K562 (cell line): ENCODE results near the gene ALDOB. TPM values are rescaled to one million over a fixed set of nuclear protein-coding genes. Genes with fewer than 3 reads are reported as not detected.

Experiments used
- ATAC-seq: fragments of 200-7000 bp; cut with Tn5 transposase; 3 replicates; pipeline ENCODE4 v1.9.1; 2020; ENCODE audit warnings: moderate library complexity
- BruUV-seq: library from RNA; stranded (reverse); fragments of 400-500 nt; replicated peaks from 2 replicates; lab custom pipeline; 2021; lab: Mats Ljungman, UMichigan
- CTCF ChIA-PET: fragments of 300-600 bp; formaldehyde crosslinking; extraction: SDS; loops from one replicate; lab custom pipeline; 2021; ENCODE audit warnings: low intra/inter-chr PET ratio; lab: Yijun Ruan, JAX
- POLR2A ChIA-PET: fragments of 300-600, 350-650 bp; sonication (Branson Sonifier 250); formaldehyde crosslinking; extraction: SDS; loops from one replicate; lab custom pipeline; 2021; ENCODE audit warnings: antibody characterized with exemption, inconsistent platforms; lab: Yijun Ruan, JAX
- DNase-seq, 4 experiments: peaks; one replicate each; pipeline versions ENCODE4 v3.0.0 to v3.0.0-alpha.2; 2011 to 2018; ENCODE audit warnings: low spot score in 3 of 4, mixed read lengths in 3 of 4; ENCODE audit errors: extremely low read depth in 1 of 4
- FAIRE-seq: peaks from 2 replicates; lab custom pipeline; 2011; peaks lifted over from hg19 to GRCh38; lab: Jason Lieb, UNC
- H2AFZ ChIP-seq: 2 replicates; pipeline ENCODE4 v1.6.0; 2011; ENCODE audit warnings: low read depth, low read length, control low read depth, inconsistent platforms
- H3K27ac ChIP-seq: fragments of 200-600 bp; 3 replicates; pipeline ENCODE4 v1.8.0; 2011; ENCODE audit warnings: low read depth, mild to moderate bottlenecking, control low read depth, inconsistent platforms, low read length, moderate library complexity, mixed read lengths; ENCODE audit errors: extremely low read depth
- H3K27me3 ChIP-seq, 2 experiments: fragments of 300-600 bp in 1 of 2; 2 replicates in 1 of 2; 3 replicates in 1 of 2; pipeline versions ENCODE4 v1.6.0 to v1.8.0; 2011; ENCODE audit warnings: inconsistent platforms in 2 of 2, low read length in 2 of 2, mild to moderate bottlenecking in 1 of 2, mixed read lengths in 1 of 2, moderate library complexity in 1 of 2; ENCODE audit not compliant: control insufficient read depth in 2 of 2, insufficient read depth in 2 of 2
- H3K36me3 ChIP-seq: fragments of 300-600 bp; 3 replicates; pipeline ENCODE4 v1.8.0; 2011; ENCODE audit warnings: mild to moderate bottlenecking, low read length, inconsistent platforms; ENCODE audit not compliant: control insufficient read depth, insufficient read depth
- H3K4me1 ChIP-seq, 2 experiments: fragments of 200-600 bp in 1 of 2; replicated peaks in 1 of 2; 2 replicates in 1 of 2; 3 replicates in 1 of 2; pipeline versions ENCODE4 v1.5.1 to v1.8.0; 2011; ENCODE audit warnings: inconsistent platforms in 2 of 2, low read length in 2 of 2, mild to moderate bottlenecking in 1 of 2, mixed read lengths in 1 of 2, moderate library complexity in 1 of 2; ENCODE audit not compliant: control insufficient read depth in 2 of 2, insufficient read depth in 2 of 2
- H3K4me2 ChIP-seq: 2 replicates; pipeline ENCODE4 v1.6.1; 2011; ENCODE audit warnings: low read length, control low read depth, inconsistent platforms, mixed read lengths; ENCODE audit not compliant: insufficient read depth
- H3K4me3 ChIP-seq: fragments of 200-600 bp; sonication (generic), shearing (Covaris generic); 2 replicates; pipeline ENCODE4 v1.5.1; 2016; ENCODE audit warnings: control low read depth, inconsistent platforms
- H3K79me2 ChIP-seq: fragments of 200-600 bp; 3 replicates; pipeline ENCODE4 v1.8.0; 2011; ENCODE audit warnings: low read length, inconsistent platforms; ENCODE audit not compliant: control insufficient read depth, insufficient read depth
- H3K9ac ChIP-seq, 2 experiments: 2 replicates each; pipeline versions ENCODE4 v1.6.0 to v1.6.1; 2011; ENCODE audit warnings: low read depth in 2 of 2, low read length in 2 of 2, control low read depth in 1 of 2, inconsistent platforms in 1 of 2, mild to moderate bottlenecking in 1 of 2, mixed read lengths in 1 of 2; ENCODE audit not compliant: insufficient read depth in 1 of 2
- H3K9me1 ChIP-seq: one replicate; pipeline ENCODE4 v1.6.0; 2011; ENCODE audit warnings: inconsistent platforms, mild to moderate bottlenecking, low read length, moderate library complexity; ENCODE audit not compliant: control insufficient read depth, insufficient read depth
- H3K9me3 ChIP-seq: replicated peaks from 2 replicates; pipeline ENCODE4 v1.5.1; 2011; ENCODE audit warnings: low read depth, low read length, inconsistent platforms; ENCODE audit not compliant: control insufficient read depth, insufficient read depth
- H4K20me1 ChIP-seq: replicated peaks from 2 replicates; pipeline ENCODE4 v1.6.1; 2011; ENCODE audit warnings: low read length, inconsistent platforms, mixed read lengths; ENCODE audit not compliant: control insufficient read depth, insufficient read depth
- ATF1 ChIP-seq, 2 experiments: fragments of 450-650 bp in 1 of 2; IDR thresholded peaks; 2 replicates each; pipeline ENCODE4 v1.6.1; 2016; ENCODE audit warnings: missing compliant biosample characterization in 1 of 2, missing genetic modification characterization in 1 of 2
- BCOR ChIP-seq: fragments of 450-650 bp; IDR thresholded peaks from 2 replicates; pipeline ENCODE4 v1.6.1; 2016
- DNMT1 ChIP-seq: fragments of 450-650 bp; IDR thresholded peaks from 2 replicates; pipeline ENCODE4 v1.6.1; 2016; ENCODE audit warnings: antibody characterized with exemption, mild to moderate bottlenecking
- HDGF ChIP-seq: fragments of 450-650 bp; IDR thresholded peaks from 2 replicates; pipeline ENCODE4 v1.6.1; 2016
- HMGN3 ChIP-seq: IDR thresholded peaks from 2 replicates; pipeline ENCODE4 v1.6.1; 2011; ENCODE audit warnings: borderline replicate concordance, low read depth, mild to moderate bottlenecking, mixed read lengths, low read length; ENCODE audit not compliant: insufficient read length; ENCODE audit errors: extremely low read depth
- NCOA1 ChIP-seq: fragments of 450-650 bp; IDR thresholded peaks from 2 replicates; pipeline ENCODE4 v1.6.1; 2016; ENCODE audit warnings: low read depth
- PHF21A ChIP-seq: fragments of 450-650 bp; IDR thresholded peaks from 2 replicates; pipeline ENCODE4 v1.6.1; 2017; ENCODE audit warnings: low read depth, borderline replicate concordance
- SREBF2 ChIP-seq: sonication (generic); formaldehyde crosslinking; IDR thresholded peaks from 2 replicates; pipeline ENCODE4 v1.4.0; 2020; ENCODE audit warnings: mild to moderate bottlenecking, missing genetic modification reagents
- TAL1 ChIP-seq: fragments of 450-650 bp; IDR thresholded peaks from 2 replicates; pipeline ENCODE4 v1.6.1; 2016; ENCODE audit warnings: mild to moderate bottlenecking
- XRCC3 ChIP-seq: fragments of 450-650 bp; IDR thresholded peaks from 2 replicates; pipeline ENCODE4 v1.6.1; 2017; ENCODE audit warnings: mild to moderate bottlenecking, moderate library complexity
- ZNF133 ChIP-seq: fragments of 250-450 bp; sonication (Bioruptor Pico); IDR thresholded peaks from 2 replicates; pipeline ENCODE4 v1.4.0; 2020; ENCODE audit warnings: mild to moderate bottlenecking
- ZNF445 ChIP-seq: fragments of 250-450 bp; sonication (Bioruptor Pico); IDR thresholded peaks from 2 replicates; pipeline ENCODE4 v1.4.0; 2020; ENCODE audit warnings: low read depth, mild to moderate bottlenecking, moderate library complexity
- ZNF583 ChIP-seq: fragments of 250-450 bp; sonication (Bioruptor Pico); IDR thresholded peaks from 2 replicates; pipeline ENCODE4 v1.4.0; 2020
- WGBS: fragments of 100-300 bp; shearing (Covaris generic); methylation state at CpG from one replicate; pipeline ENCODE4 v1.1.6; 2016; ENCODE audit warnings: low coverage, mixed read lengths; ENCODE audit not compliant: insufficient coverage; ENCODE audit errors: missing lambda C conversion rate; 5-methylcytosine and 5-hydroxymethylcytosine counted together
- in situ Hi-C: fragments of 300-500 bp; cut with MboI; formaldehyde crosslinking; loops from 4 replicates; pipeline ENCODE4 v1.15.0; 2018; ENCODE audit warnings: inconsistent platforms, mixed read lengths
- intact Hi-C: fragments of 100-400 bp; cut with micrococcal nuclease; formaldehyde crosslinking; loops from 2 replicates; pipeline ENCODE4 v1.14.2; 2022
- polyA plus RNA-seq, 8 experiments: library from polyadenylated mRNA; depleted of rRNA in 4 of 8; stranded (reverse) in 5 of 8; unstranded in 3 of 8; fragments of >200 nt; fragmentation: Nextera tagmentation in 2 of 8; fragmentation: Illumina TruSeq in 1 of 8; extraction: Ambion mirVana in 2 of 8; extraction: Trizol in 1 of 8; gene quantifications; 2 replicates each; pipeline versions ENCODE4 v1.2.1 to v1.2.3, GENCODE V29; 2011 to 2014; ENCODE audit warnings: inconsistent platforms in 1 of 8, missing spikeins in 1 of 8
- total RNA-seq, 7 experiments: library from RNA; depleted of rRNA in 6 of 7; stranded (reverse); fragments of >200 nt in 6 of 7; fragmentation: Illumina TruSeq in 2 of 7; extraction: Trizol in 2 of 7; gene quantifications; 2 replicates each; pipeline versions ENCODE4 v1.2.1 to v1.2.3, GENCODE V29; 2011 to 2021; ENCODE audit warnings: low replicate concordance in 1 of 7
- TF ChIP-seq, protein P1 (sequence below): sonication (generic); formaldehyde crosslinking; IDR thresholded peaks from 2 replicates; pipeline ENCODE4 v1.8.0; 2022; ENCODE audit warnings: mild to moderate bottlenecking, missing genetic modification reagents
- TF ChIP-seq, protein P2 (sequence below): fragments of 450-650 bp; IDR thresholded peaks from 2 replicates; pipeline ENCODE4 v1.6.1; 2018; ENCODE audit not compliant: partially characterized antibody

Gene ALDOB
- total and polyA plus RNA-seq, 9 of the 15 experiments (the other 6 are each of a cell fraction or from before 2014, with no cell fraction given) = 0.80 TPM; not detected in 8

DNA sequence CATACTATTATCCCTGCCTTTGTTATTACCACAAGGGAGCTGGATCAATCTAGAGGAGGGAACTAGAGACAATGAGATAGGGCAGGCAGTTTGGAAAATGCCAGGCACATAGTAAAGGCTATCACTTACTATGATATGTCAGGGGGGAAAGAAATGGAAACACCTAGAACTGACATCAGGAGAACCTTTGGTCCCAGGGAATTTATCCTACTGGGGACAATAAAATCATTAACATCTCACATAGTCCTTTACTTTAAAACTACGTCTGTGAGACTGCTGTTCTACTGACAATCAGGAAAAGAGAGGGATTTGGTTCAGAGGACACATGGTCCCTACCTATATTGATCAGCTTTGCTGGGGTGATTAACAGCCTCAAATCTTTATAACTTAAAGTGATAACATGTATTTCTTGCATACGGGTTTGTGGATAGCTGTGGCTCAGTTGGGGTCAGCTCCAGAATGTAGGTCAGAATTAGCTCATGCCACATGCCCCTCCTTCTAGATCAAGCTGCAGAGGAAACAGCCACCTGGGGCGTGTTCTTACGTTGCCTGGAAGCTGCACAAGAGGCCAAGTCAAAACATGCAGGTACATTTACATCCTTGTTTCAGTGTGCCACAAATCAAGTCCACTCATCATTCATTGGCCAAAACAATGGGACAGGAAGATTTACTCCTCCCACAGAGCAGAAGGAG is 43.9 kb upstream of the ALDOB start:
- FAIRE-seq (no peak), ATAC-seq (no peak), DNase-seq (no peak)
- H3K27me3 ChIP-seq = peaks cover 0 to 16% of the 10 kb centered on the region in 2 experiments; a peak in 2 of 5 replicates
- no peak overlapping the region for H2AFZ ChIP-seq
- H3K9me1 ChIP-seq = no peaks in the 10 kb centered on the region
- 14% methylated on average over 4 of the region's 4 CpGs for WGBS
- in situ Hi-C loops (no loop called here), intact Hi-C loops (loop anchor here (2.0 kb wide), 1 partner anchor 13 kb away; no protein-coding TSS in a partner anchor)
- peaks cover 9% of the 10 kb centered on the region in 2 experiments; a peak in 3 of 5 replicates for H3K4me1 ChIP-seq
- no TSS peak for BruUV-seq
- peaks cover 10% of the 10 kb centered on the region; the same call in 2 of the 3 replicates for H3K79me2 ChIP-seq
- H3K9me3 ChIP-seq = no peaks in the 10 kb centered on the region
- no peaks in the 10 kb centered on the region for H4K20me1 ChIP-seq
- H3K4me2 ChIP-seq = no peak overlapping the region
- ChIA-PET POLR2A (interaction anchor here (1.0 kb wide), 1 partner anchor 12 kb away, joined by 4 read pairs; no protein-coding TSS in a partner anchor), CTCF (no interaction called here)
- H3K4me3 ChIP-seq = no peak overlapping the region
- H3K9ac ChIP-seq = no peak overlapping the region
- H3K27ac ChIP-seq = no peak overlapping the region
- peaks cover 18% of the 10 kb centered on the region; the same call in 2 of the 3 replicates for H3K36me3 ChIP-seq
- TF ChIP-seq, protein P1, sequence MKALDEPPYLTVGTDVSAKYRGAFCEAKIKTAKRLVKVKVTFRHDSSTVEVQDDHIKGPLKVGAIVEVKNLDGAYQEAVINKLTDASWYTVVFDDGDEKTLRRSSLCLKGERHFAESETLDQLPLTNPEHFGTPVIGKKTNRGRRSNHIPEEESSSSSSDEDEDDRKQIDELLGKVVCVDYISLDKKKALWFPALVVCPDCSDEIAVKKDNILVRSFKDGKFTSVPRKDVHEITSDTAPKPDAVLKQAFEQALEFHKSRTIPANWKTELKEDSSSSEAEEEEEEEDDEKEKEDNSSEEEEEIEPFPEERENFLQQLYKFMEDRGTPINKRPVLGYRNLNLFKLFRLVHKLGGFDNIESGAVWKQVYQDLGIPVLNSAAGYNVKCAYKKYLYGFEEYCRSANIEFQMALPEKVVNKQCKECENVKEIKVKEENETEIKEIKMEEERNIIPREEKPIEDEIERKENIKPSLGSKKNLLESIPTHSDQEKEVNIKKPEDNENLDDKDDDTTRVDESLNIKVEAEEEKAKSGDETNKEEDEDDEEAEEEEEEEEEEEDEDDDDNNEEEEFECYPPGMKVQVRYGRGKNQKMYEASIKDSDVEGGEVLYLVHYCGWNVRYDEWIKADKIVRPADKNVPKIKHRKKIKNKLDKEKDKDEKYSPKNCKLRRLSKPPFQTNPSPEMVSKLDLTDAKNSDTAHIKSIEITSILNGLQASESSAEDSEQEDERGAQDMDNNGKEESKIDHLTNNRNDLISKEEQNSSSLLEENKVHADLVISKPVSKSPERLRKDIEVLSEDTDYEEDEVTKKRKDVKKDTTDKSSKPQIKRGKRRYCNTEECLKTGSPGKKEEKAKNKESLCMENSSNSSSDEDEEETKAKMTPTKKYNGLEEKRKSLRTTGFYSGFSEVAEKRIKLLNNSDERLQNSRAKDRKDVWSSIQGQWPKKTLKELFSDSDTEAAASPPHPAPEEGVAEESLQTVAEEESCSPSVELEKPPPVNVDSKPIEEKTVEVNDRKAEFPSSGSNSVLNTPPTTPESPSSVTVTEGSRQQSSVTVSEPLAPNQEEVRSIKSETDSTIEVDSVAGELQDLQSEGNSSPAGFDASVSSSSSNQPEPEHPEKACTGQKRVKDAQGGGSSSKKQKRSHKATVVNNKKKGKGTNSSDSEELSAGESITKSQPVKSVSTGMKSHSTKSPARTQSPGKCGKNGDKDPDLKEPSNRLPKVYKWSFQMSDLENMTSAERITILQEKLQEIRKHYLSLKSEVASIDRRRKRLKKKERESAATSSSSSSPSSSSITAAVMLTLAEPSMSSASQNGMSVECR = no peak
- TF ChIP-seq PHF21A = no peak
- TF ChIP-seq BCOR = no peak
- no peak for TF ChIP-seq ATF1 (CRISPR knock-in tag; IDR thresholded peaks at IDR 0.05)
- TF ChIP-seq ATF1 (tag; IDR thresholded peaks at IDR 0.05) = no peak
- TF ChIP-seq SREBF2 (CRISPR knock-in tag) = no peak
- no peak for TF ChIP-seq HMGN3
- no peak for TF ChIP-seq ZNF445 (CRISPR knock-in tag)
- no peak for TF ChIP-seq HDGF
- TF ChIP-seq XRCC3 = no peak
- no peak for TF ChIP-seq ZNF133 (CRISPR knock-in tag)
- TF ChIP-seq ZNF583 (CRISPR knock-in tag) = no peak
- TF ChIP-seq DNMT1 = no peak
- TF ChIP-seq, protein P2, sequence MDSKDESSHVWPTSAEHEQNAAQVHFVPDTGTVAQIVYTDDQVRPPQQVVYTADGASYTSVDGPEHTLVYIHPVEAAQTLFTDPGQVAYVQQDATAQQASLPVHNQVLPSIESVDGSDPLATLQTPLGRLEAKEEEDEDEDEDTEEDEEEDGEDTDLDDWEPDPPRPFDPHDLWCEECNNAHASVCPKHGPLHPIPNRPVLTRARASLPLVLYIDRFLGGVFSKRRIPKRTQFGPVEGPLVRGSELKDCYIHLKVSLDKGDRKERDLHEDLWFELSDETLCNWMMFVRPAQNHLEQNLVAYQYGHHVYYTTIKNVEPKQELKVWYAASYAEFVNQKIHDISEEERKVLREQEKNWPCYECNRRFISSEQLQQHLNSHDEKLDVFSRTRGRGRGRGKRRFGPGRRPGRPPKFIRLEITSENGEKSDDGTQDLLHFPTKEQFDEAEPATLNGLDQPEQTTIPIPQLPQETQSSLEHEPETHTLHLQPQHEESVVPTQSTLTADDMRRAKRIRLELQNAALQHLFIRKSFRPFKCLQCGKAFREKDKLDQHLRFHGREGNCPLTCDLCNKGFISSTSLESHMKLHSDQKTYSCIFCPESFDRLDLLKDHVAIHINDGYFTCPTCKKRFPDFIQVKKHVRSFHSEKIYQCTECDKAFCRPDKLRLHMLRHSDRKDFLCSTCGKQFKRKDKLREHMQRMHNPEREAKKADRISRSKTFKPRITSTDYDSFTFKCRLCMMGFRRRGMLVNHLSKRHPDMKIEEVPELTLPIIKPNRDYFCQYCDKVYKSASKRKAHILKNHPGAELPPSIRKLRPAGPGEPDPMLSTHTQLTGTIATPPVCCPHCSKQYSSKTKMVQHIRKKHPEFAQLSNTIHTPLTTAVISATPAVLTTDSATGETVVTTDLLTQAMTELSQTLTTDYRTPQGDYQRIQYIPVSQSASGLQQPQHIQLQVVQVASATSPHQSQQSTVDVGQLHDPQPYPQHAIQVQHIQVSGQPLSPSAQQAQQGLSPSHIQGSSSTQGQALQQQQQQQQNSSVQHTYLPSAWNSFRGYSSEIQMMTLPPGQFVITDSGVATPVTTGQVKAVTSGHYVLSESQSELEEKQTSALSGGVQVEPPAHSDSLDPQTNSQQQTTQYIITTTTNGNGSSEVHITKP = no peak
- no peak for TF ChIP-seq NCOA1
- TF ChIP-seq TAL1 = no peak
